GM12878 (cell line): ENCODE results near the gene MEDAG. TPM values are rescaled to one million over a fixed set of nuclear protein-coding genes. Genes with fewer than 3 reads are reported as not detected.

Experiments
- ATAC-seq: fragments of 200-7000 bp; cut with Tn5 transposase; 3 replicates; pipeline ENCODE4 v1.9.1; 2020; ENCODE audit warnings: mild to moderate bottlenecking, moderate library complexity
- BruUV-seq: library from RNA; stranded (reverse); fragments of 400-500 nt; replicated peaks from 2 replicates; lab custom pipeline; 2021; lab: Mats Ljungman, UMichigan
- CTCF ChIA-PET: fragments of 300-600 bp; sonication (Branson Sonifier 250); formaldehyde crosslinking; extraction: SDS; loops from one replicate; lab custom pipeline; 2021; ENCODE audit warnings: inconsistent platforms; lab: Yijun Ruan, JAX
- POLR2A ChIA-PET: fragments of 350-600 bp; formaldehyde crosslinking; extraction: SDS; loops from one replicate; lab custom pipeline; 2021; ENCODE audit warnings: inconsistent platforms; lab: Charles Lee
- RAD21 ChIA-PET: fragments of 300-600 bp; sonication (Branson Sonifier 250); formaldehyde crosslinking; loops from one replicate; lab custom pipeline; 2023; ENCODE audit warnings: antibody characterized with exemption; ENCODE audit not compliant: unreplicated experiment; lab: Charles Lee
- SMC1A ChIA-PET: fragments of 300-600 bp; sonication (Branson Sonifier 250); formaldehyde crosslinking; loops from one replicate; lab custom pipeline; 2023; ENCODE audit not compliant: unreplicated experiment, uncharacterized antibody; lab: Charles Lee
- DNase-seq: peaks from one replicate; pipeline ENCODE4 v3.0.0-alpha.2; 2011; ENCODE audit warnings: low read depth, low spot score
- FAIRE-seq: peaks from 3 replicates; lab custom pipeline; 2011; peaks lifted over from hg19 to GRCh38; lab: Jason Lieb, UNC
- H2AFZ ChIP-seq: 2 replicates; pipeline ENCODE4 v1.6.0; 2011; ENCODE audit warnings: low read depth, low read length, control low read depth; ENCODE audit not compliant: control insufficient read depth
- H3K27ac ChIP-seq: 2 replicates; pipeline ENCODE4 v1.5.1; 2011; ENCODE audit warnings: control low read depth; ENCODE audit not compliant: control insufficient read depth, insufficient read depth
- H3K27me3 ChIP-seq, 2 experiments: replicated peaks in 1 of 2; 2 replicates each; pipeline versions ENCODE4 v1.6.0 to v1.6.1; 2011; ENCODE audit warnings: low read length in 1 of 2; ENCODE audit not compliant: control insufficient read depth in 2 of 2, insufficient read depth in 2 of 2
- H3K36me3 ChIP-seq, 2 experiments: 2 replicates each; pipeline ENCODE4 v1.5.1; 2011; ENCODE audit warnings: low read length in 1 of 2; ENCODE audit not compliant: control insufficient read depth in 2 of 2, insufficient read depth in 2 of 2
- H3K4me1 ChIP-seq: 2 replicates; pipeline ENCODE4 v1.6.1; 2011; ENCODE audit warnings: mild to moderate bottlenecking, low read length, moderate library complexity, mixed read lengths; ENCODE audit not compliant: control insufficient read depth, insufficient read depth
- H3K4me2 ChIP-seq: 2 replicates; pipeline ENCODE4 v1.6.0; 2011; ENCODE audit warnings: control low read depth; ENCODE audit not compliant: control insufficient read depth, insufficient read depth
- H3K4me3 ChIP-seq: fragments of 200-600 bp; sonication (generic); 2 replicates; pipeline ENCODE4 v1.5.1; 2016
- H3K79me2 ChIP-seq: 2 replicates; pipeline ENCODE4 v1.6.0; 2011; ENCODE audit warnings: low read length; ENCODE audit not compliant: control insufficient read depth, insufficient read depth
- H3K9ac ChIP-seq: 2 replicates; pipeline ENCODE4 v1.8.0; 2011; ENCODE audit warnings: low read length, control low read depth, mixed read lengths; ENCODE audit not compliant: control insufficient read depth, insufficient read depth
- H3K9me3 ChIP-seq: replicated peaks from 3 replicates; pipeline ENCODE4 v1.5.1; 2011; ENCODE audit warnings: mild to moderate bottlenecking, low read length; ENCODE audit not compliant: control insufficient read depth, insufficient read depth
- H4K20me1 ChIP-seq: 2 replicates; pipeline ENCODE4 v1.6.0; 2011; ENCODE audit not compliant: control insufficient read depth, insufficient read depth
- BMI1 ChIP-seq: fragments of 450-650 bp; IDR thresholded peaks from 2 replicates; pipeline ENCODE4 v1.6.1; 2016; ENCODE audit warnings: mild to moderate bottlenecking, moderate library complexity, borderline replicate concordance
- CBFB ChIP-seq: IDR thresholded peaks from 2 replicates; pipeline ENCODE4 v1.6.1; 2016; ENCODE audit warnings: antibody characterized with exemption, low read depth
- CREB1 ChIP-seq: IDR thresholded peaks from 2 replicates; pipeline ENCODE4 v1.6.1; 2012; ENCODE audit warnings: low read depth, mild to moderate bottlenecking, inconsistent platforms
- HCFC1 ChIP-seq: fragments of 150-350 bp; IDR thresholded peaks from 2 replicates; pipeline ENCODE4 v1.6.1; 2014; ENCODE audit warnings: low read length
- NFIC ChIP-seq: IDR thresholded peaks from 2 replicates; pipeline ENCODE4 v1.6.1; 2012; ENCODE audit warnings: low read depth, mild to moderate bottlenecking, inconsistent platforms, low read length, moderate library complexity
- NFYA ChIP-seq: IDR thresholded peaks from 2 replicates; pipeline ENCODE4 v1.6.1; 2011; ENCODE audit warnings: low read depth, mild to moderate bottlenecking, low read length, improper control_type of control experiment, borderline replicate concordance
- NR2C1 ChIP-seq: fragments of 450-650 bp; IDR thresholded peaks from 2 replicates; pipeline ENCODE4 v1.6.1; 2017; ENCODE audit warnings: antibody characterized with exemption, mild to moderate bottlenecking, moderate library complexity
- NR2C2 ChIP-seq: IDR thresholded peaks from 2 replicates; pipeline ENCODE4 v1.6.1; 2011; ENCODE audit warnings: borderline replicate concordance, low read depth; ENCODE audit not compliant: control insufficient read depth, insufficient read length
- PAX8 ChIP-seq: fragments of 450-650 bp; IDR thresholded peaks from 2 replicates; pipeline ENCODE4 v1.6.1; 2017; ENCODE audit warnings: mild to moderate bottlenecking, moderate library complexity
- RELA ChIP-seq: fragments of 450-650 bp; IDR thresholded peaks from 2 replicates; pipeline ENCODE4 v1.8.0; 2014; ENCODE audit warnings: borderline replicate concordance; ENCODE audit not compliant: partially characterized antibody
- SMAD1 ChIP-seq: fragments of 450-650 bp; IDR thresholded peaks from 2 replicates; pipeline ENCODE4 v1.6.1; 2018; ENCODE audit warnings: mild to moderate bottlenecking, low read depth; ENCODE audit not compliant: partially characterized antibody
- SPI1 ChIP-seq: IDR thresholded peaks from 2 replicates; pipeline ENCODE4 v1.6.1; 2011; ENCODE audit warnings: low read depth, mild to moderate bottlenecking, low read length, moderate library complexity, borderline replicate concordance; ENCODE audit not compliant: insufficient read depth
- TAF1 ChIP-seq: IDR thresholded peaks from 2 replicates; pipeline ENCODE4 v1.6.1; 2011; ENCODE audit warnings: mild to moderate bottlenecking, low read depth, low read length, borderline replicate concordance
- WGBS: methylation state at CpG from one replicate; pipeline ENCODE4 v1.1.6; 2016; ENCODE audit warnings: low lambda C conversion rate; ENCODE audit not compliant: insufficient replicate concordance, insufficient coverage; ENCODE audit errors: missing lambda C conversion rate; 5-methylcytosine and 5-hydroxymethylcytosine counted together
- in situ Hi-C: fragments of 300-500 bp; cut with MboI; formaldehyde crosslinking; loops from 9 replicates; pipeline ENCODE4 v1.14.3; 2018; ENCODE audit warnings: mixed read lengths
- intact Hi-C: fragments of 100-400 bp; cut with micrococcal nuclease; formaldehyde crosslinking; loops from one replicate; pipeline ENCODE4 v1.14.2; 2022; ENCODE audit not compliant: unreplicated experiment
- polyA plus RNA-seq, 11 experiments: library from polyadenylated mRNA; depleted of rRNA in 4 of 11; unstranded in 6 of 11; stranded (reverse) in 5 of 11; fragments of >200 nt; fragmentation: Nextera tagmentation in 4 of 11; fragmentation: Illumina TruSeq in 1 of 11; extraction: Ambion mirVana in 4 of 11; extraction: Trizol in 1 of 11; gene quantifications; 1 replicate in 1 of 11; 2 replicates in 10 of 11; pipeline versions ENCODE4 v1.2.1 to v1.2.3, GENCODE V29; 2011 to 2016; ENCODE audit warnings: inconsistent platforms in 2 of 11, missing spikeins in 2 of 11, low read depth in 1 of 11
- total RNA-seq, 4 experiments: library from RNA; depleted of rRNA in 3 of 4; stranded (reverse); fragments of >200 nt in 3 of 4; fragmentation: Illumina TruSeq in 1 of 4; extraction: Trizol in 1 of 4; gene quantifications; 2 replicates each; pipeline versions ENCODE4 v1.2.1 to v1.2.3, GENCODE V29; 2013 to 2021

MEDAG gene
- total and polyA plus RNA-seq, 10 of the 15 experiments (the other 5 are each of a cell fraction or from before 2014, with no cell fraction given): 0.03 TPM; not detected in 9

DNA sequence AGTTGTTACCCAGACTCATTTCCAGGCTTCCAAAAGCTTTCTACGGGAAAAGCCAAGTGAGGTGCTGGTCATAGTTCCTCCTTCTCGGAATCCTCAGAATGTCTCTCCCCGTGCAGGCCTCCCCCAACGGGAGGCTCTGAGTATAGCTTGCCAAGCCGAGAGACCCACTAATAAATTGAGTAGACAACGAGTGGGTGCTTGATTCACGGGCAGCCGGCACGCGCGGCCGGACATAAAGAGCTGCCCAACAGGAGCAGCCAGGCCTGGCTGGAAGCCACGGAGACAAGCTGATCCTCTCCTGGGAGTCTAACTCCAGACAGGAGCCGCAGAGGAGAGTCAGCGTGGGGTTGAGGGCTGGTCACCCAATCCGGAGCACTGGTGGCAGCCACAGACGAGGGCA, 43.4 kb upstream of the MEDAG start:
- Histone ChIP-seq H2AFZ (no peak overlapping the region), H3K27ac (no peak overlapping the region), H3K79me2 (no peaks in the 10 kb centered on the region), H3K27me3 (peaks cover 0 to 4% of the 10 kb centered on the region in 2 experiments; a peak in 2 of 4 replicates), H3K9me3 (no peaks in the 10 kb centered on the region; the same call in 2 of the 3 replicates), H3K4me2 (no peak overlapping the region), H3K4me1 (no peaks in the 10 kb centered on the region), H3K9ac (no peak overlapping the region), H4K20me1 (0 out of 2 replicates have a peak, but pooled peaks cover 2% of the 10 kb centered on the region), H3K4me3 (no peak overlapping the region), H3K36me3 (no peaks in the 10 kb centered on the region)
- 45% methylated on average over 17 of the region's 17 CpGs for WGBS
- ChIA-PET SMC1A (no interaction called here), RAD21 (no interaction called here), CTCF (interaction anchor here (1.6 to 6.0 kb wide), 2 partner anchors 15 to 184 kb away, joined by 3 to 23 read pairs; no protein-coding TSS in a partner anchor), POLR2A (no interaction called here)
- no peak for ATAC-seq
- intact Hi-C loops: no loop called here
- FAIRE-seq: no peak
- in situ Hi-C loops: no loop called here
- no peak for DNase-seq
- no peak for TF ChIP-seq NR2C2
- TF ChIP-seq CBFB: no peak
- no peak for TF ChIP-seq TAF1
- TF ChIP-seq HCFC1: no peak
- no peak for TF ChIP-seq CREB1
- no peak for TF ChIP-seq NFYA
- TF ChIP-seq SMAD1: no peak
- TF ChIP-seq PAX8: no peak
- TF ChIP-seq BMI1: no peak
- TF ChIP-seq RELA: no peak
- TF ChIP-seq NFIC: no peak
- TF ChIP-seq SPI1: no peak
- no peak for TF ChIP-seq NR2C1
- BruUV-seq: no TSS peak
